A549 (cell line): ENCODE measurements around the gene ASIP. TPM values are rescaled to one million over a fixed set of nuclear protein-coding genes. Genes with fewer than 3 reads are reported as not detected.
A peak's percentile ranks its signal among the peaks of the same experiment; 100 is the strongest.
"Not testable (repeated sequence)": the region's sequence is repeated elsewhere in the genome, so short reads cannot be mapped to it uniquely, and the experiment has no call there.

ENCODE experiments used
- ATAC-seq, 2 experiments: fragments of 200-7000 bp in 1 of 2; fragments of >200 bp in 1 of 2; cut with Nextera tagmentation in 1 of 2; cut with Tn5 transposase in 1 of 2; 3 replicates each; pipeline versions ENCODE4 v1.8.0 to v1.9.1; 2018 to 2020; ENCODE audit warnings: mild to moderate bottlenecking in 1 of 2, moderate library complexity in 1 of 2
- CTCF ChIA-PET: fragments of 300-600 bp; sonication (Branson Sonifier 250); formaldehyde crosslinking; extraction: SDS; loops from one replicate; lab custom pipeline; 2021; ENCODE audit warnings: antibody characterized with exemption, inconsistent platforms; lab: Yijun Ruan, JAX
- POLR2A ChIA-PET: fragments of 350-600 bp; formaldehyde crosslinking; extraction: SDS; loops from one replicate; lab custom pipeline; 2021; ENCODE audit warnings: antibody characterized with exemption, inconsistent platforms; lab: Yijun Ruan, JAX
- DNase-seq, 2 experiments: peaks; one replicate each; pipeline versions ENCODE4 v3.0.0 to v3.0.0-alpha.2; 2011 to 2016; ENCODE audit warnings: low read depth in 1 of 2, low spot score in 1 of 2
- FAIRE-seq: peaks from 2 replicates; lab custom pipeline; 2011; peaks lifted over from hg19 to GRCh38; lab: Jason Lieb, UNC
- H3K27ac ChIP-seq, 2 experiments: fragments of >200 bp; sonication (Bioruptor Twin); formaldehyde crosslinking; 3 replicates each; pipeline ENCODE4 v1.5.1; 2016 to 2017
- H3K4me1 ChIP-seq: fragments of >200 bp; sonication (Bioruptor Twin); formaldehyde crosslinking; 3 replicates; pipeline ENCODE4 v1.6.1; 2016
- H3K4me2 ChIP-seq: fragments of >200 bp; sonication (Bioruptor Twin); formaldehyde crosslinking; 3 replicates; pipeline ENCODE4 v1.6.1; 2016
- H3K4me3 ChIP-seq: fragments of >200 bp; sonication (Bioruptor Twin); formaldehyde crosslinking; 3 replicates; pipeline ENCODE4 v1.5.1; 2016
- H3K9me3 ChIP-seq: fragments of >200 bp; sonication (Bioruptor Twin); formaldehyde crosslinking; 3 replicates; pipeline ENCODE4 v1.6.1; 2016
- BHLHE40 ChIP-seq: IDR thresholded peaks from 2 replicates; pipeline ENCODE4 v1.6.1; 2012; ENCODE audit warnings: low read depth, low read length, inconsistent platforms
- CBX8 ChIP-seq: fragments of 200-600 bp; sonication (generic); IDR thresholded peaks from 2 replicates; pipeline ENCODE4 v1.6.1; 2016
- CEBPB ChIP-seq, 2 experiments: fragments of >200 bp in 1 of 2; sonication (Bioruptor Twin) in 1 of 2; formaldehyde crosslinking in 1 of 2; IDR thresholded peaks; 2 replicates each; pipeline ENCODE4 v1.6.1; 2012 to 2016
- EHF ChIP-seq: fragments of 250-450 bp; sonication (Bioruptor Pico); IDR thresholded peaks from 2 replicates; pipeline ENCODE4 v1.5.0; 2020; ENCODE audit warnings: mild to moderate bottlenecking
- ESRRA ChIP-seq: fragments of 150-350 bp; IDR thresholded peaks from 2 replicates; pipeline ENCODE4 v1.6.1; 2014; ENCODE audit warnings: mild to moderate bottlenecking, low read length, borderline replicate concordance
- FOSL2 ChIP-seq, 2 experiments: fragments of 450-650 bp in 1 of 2; fragments of >200 bp in 1 of 2; sonication (Bioruptor Twin) in 1 of 2; formaldehyde crosslinking; IDR thresholded peaks; 2 replicates each; pipeline versions ENCODE4 v1.5.0 to v1.6.1; 2016 to 2020; ENCODE audit warnings: mild to moderate bottlenecking in 1 of 2, moderate library complexity in 1 of 2
- GATA3 ChIP-seq: IDR thresholded peaks from 2 replicates; pipeline ENCODE4 v1.6.1; 2012; ENCODE audit warnings: borderline replicate concordance
- HDAC2 ChIP-seq: fragments of 200-600 bp; sonication (generic); IDR thresholded peaks from 2 replicates; pipeline ENCODE4 v1.6.1; 2016
- HES2 ChIP-seq: fragments of >200 bp; sonication (Bioruptor Twin); formaldehyde crosslinking; IDR thresholded peaks from 2 replicates; pipeline ENCODE4 v1.6.1; 2016
- HOXB13 ChIP-seq: fragments of 250-450 bp; sonication (Bioruptor Pico); IDR thresholded peaks from 2 replicates; pipeline ENCODE4 v1.5.0; 2020; ENCODE audit warnings: low read depth, mild to moderate bottlenecking, moderate library complexity
- POLR2A ChIP-seq: IDR thresholded peaks from 2 replicates; pipeline ENCODE4 v1.6.1; 2012; ENCODE audit warnings: mild to moderate bottlenecking, low read length
- RARB ChIP-seq: fragments of 250-450 bp; sonication (Bioruptor Pico); IDR thresholded peaks from 2 replicates; pipeline ENCODE4 v1.8.0; 2021; ENCODE audit warnings: mild to moderate bottlenecking, moderate library complexity
- REST ChIP-seq: fragments of 200-600 bp; sonication (generic); IDR thresholded peaks from 2 replicates; pipeline ENCODE4 v1.6.1; 2016; ENCODE audit warnings: antibody characterized with exemption, mild to moderate bottlenecking, moderate library complexity
- RNF2 ChIP-seq: fragments of 200-600 bp; sonication (generic); IDR thresholded peaks from 2 replicates; pipeline ENCODE4 v1.6.1; 2016; ENCODE audit warnings: low read depth, mild to moderate bottlenecking, antibody characterized with exemption, moderate library complexity, borderline replicate concordance
- TP53 ChIP-seq: fragments of 250-450 bp; sonication (Bioruptor Pico); IDR thresholded peaks from 2 replicates; pipeline ENCODE4 v1.5.0; 2021; ENCODE audit warnings: mild to moderate bottlenecking, moderate library complexity
- USF2 ChIP-seq: fragments of 450-650 bp; IDR thresholded peaks from 2 replicates; pipeline ENCODE4 v1.6.1; 2014; ENCODE audit warnings: antibody characterized with exemption
- ZC3H11A ChIP-seq: fragments of 450-650 bp; IDR thresholded peaks from 2 replicates; pipeline ENCODE4 v1.6.1; 2014; ENCODE audit warnings: antibody characterized with exemption, mild to moderate bottlenecking
- ZFP36 ChIP-seq: fragments of 450-650 bp; IDR thresholded peaks from 2 replicates; pipeline ENCODE4 v1.6.1; 2014; ENCODE audit warnings: borderline replicate concordance; ENCODE audit not compliant: partially characterized antibody
- WGBS: methylation state at CpG from one replicate; pipeline ENCODE4 v1.1.6; 2017; ENCODE audit errors: missing lambda C conversion rate; 5-methylcytosine and 5-hydroxymethylcytosine counted together
- polyA plus RNA-seq, 4 experiments: library from polyadenylated mRNA; depleted of rRNA in 3 of 4; stranded (reverse); fragments of >200 nt; fragmentation: RNase III in 1 of 4; extraction: RNeasy Plus Mini Kit Qiagen cat#74134 plus additional on column Dnase treatment in 1 of 4; gene quantifications; 2 replicates in 3 of 4; 3 replicates in 1 of 4; pipeline ENCODE4 v1.2.3, GENCODE V29; 2011 to 2017
- TF ChIP-seq, protein P1 (sequence below): IDR thresholded peaks from 2 replicates; pipeline ENCODE4 v1.6.1; 2012
- TF ChIP-seq, protein P2 (sequence below): fragments of 150-350 bp; IDR thresholded peaks from 2 replicates; pipeline ENCODE4 v1.6.1; 2014; ENCODE audit warnings: low read depth, mild to moderate bottlenecking, low read length

ASIP gene
- polyA plus RNA-seq, 2 of the 4 experiments (the other 2 are of a cell fraction), result not detected

DNA sequence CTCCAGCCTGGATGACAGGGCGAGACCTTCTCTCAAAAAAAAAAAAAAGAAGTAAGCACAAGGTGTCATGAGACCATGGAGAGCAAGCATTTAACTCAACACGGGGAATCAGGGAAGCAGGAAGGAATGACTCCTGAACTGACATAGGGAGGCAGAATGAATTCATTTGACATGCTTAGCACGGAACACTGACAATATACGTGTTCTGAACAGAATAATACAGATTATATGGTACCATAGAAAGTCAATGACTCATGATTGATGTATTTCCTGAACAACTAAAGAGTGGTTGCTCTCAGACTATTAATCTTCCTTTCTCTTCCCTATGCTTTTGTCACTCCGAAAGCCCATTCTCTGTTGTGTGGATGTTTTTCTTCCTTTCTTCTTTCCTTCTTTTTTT, 20.7 kb upstream of the ASIP start:
- FAIRE-seq (no peak), DNase-seq (no peak), ATAC-seq (no peak)
- TF ChIP-seq FOSL2 (IDR thresholded peaks at IDR 0.05) (no peak), FOSL2 (CRISPR knock-in tag; IDR thresholded peaks at IDR 0.05) (no peak), ZC3H11A (no peak), POLR2A (no peak), HOXB13 (CRISPR knock-in tag) (no peak), ESRRA (no peak), USF2 (no peak), HES2 (no peak), EHF (no peak), HDAC2 (no peak), BHLHE40 (no peak), GATA3 (no peak), REST (no peak), RNF2 (no peak)
- TF ChIP-seq, protein P1, sequence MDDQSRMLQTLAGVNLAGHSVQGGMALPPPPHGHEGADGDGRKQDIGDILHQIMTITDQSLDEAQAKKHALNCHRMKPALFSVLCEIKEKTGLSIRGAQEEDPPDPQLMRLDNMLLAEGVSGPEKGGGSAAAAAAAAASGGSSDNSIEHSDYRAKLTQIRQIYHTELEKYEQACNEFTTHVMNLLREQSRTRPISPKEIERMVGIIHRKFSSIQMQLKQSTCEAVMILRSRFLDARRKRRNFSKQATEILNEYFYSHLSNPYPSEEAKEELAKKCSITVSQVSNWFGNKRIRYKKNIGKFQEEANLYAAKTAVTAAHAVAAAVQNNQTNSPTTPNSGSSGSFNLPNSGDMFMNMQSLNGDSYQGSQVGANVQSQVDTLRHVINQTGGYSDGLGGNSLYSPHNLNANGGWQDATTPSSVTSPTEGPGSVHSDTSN, result no peak
- Histone ChIP-seq H3K4me1 (peaks cover 5% of the 10 kb centered on the region; the same call in 2 of the 3 replicates), H3K27ac (no peak overlapping the region), H3K4me2 (no peak overlapping the region), H3K9me3 (no peaks in the 10 kb centered on the region), H3K4me3 (no peak overlapping the region)
- ChIA-PET CTCF (no interaction called here), POLR2A (no interaction called here)
- 52% methylated on average over 5 of the region's 5 CpGs for WGBS

DNA sequence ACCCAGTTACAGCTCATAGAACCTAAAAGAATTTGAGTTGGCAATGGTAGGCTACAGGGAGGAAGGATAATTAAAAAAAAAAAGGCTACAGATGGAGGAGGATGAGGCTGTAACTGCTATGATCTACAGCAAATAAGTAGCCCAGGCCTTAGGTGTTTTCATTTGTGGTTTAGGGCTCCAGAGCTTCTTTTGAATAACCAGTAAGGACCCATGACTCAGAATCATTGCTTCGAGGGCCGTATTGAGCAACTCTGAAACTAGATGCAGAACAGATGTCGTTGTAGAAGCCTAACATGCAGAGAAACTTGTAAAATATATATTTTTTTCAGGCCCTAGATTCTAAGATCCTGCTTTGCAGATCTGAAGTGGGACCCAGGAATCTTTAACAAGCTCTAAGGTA, 19.0 kb upstream of the ASIP start:
- H3K9me3 ChIP-seq, result no peaks in the 10 kb centered on the region
- CTCF ChIA-PET, result interaction anchor here (0.6 kb wide), 1 partner anchor 412 kb away, joined by 3 read pairs; no protein-coding TSS in a partner anchor
- H3K4me1 ChIP-seq, result no peaks in the 10 kb centered on the region
- POLR2A ChIA-PET, result interaction anchor here (0.8 kb wide), 1 partner anchor 9 kb away, joined by 3 read pairs; no protein-coding TSS in a partner anchor
- H3K4me3 ChIP-seq, result no peak overlapping the region
- DNase-seq (no peak), FAIRE-seq (no peak), ATAC-seq (no peak)
- WGBS, result 43% methylated on average over 3 of the region's 3 CpGs
- H3K27ac ChIP-seq, result no peak overlapping the region
- no peak overlapping the region for H3K4me2 ChIP-seq
- TF ChIP-seq CBX8 (no peak), TP53 (CRISPR knock-in tag) (no peak), RARB (no peak), HOXB13 (CRISPR knock-in tag) (no peak), ZFP36 (no peak), CEBPB (IDR thresholded peaks at IDR 0.05) (0 out of 4 replicates have a peak, but pooled peaks of 1 of the 2 experiments have one; percentile 12)
- TF ChIP-seq, protein P2, sequence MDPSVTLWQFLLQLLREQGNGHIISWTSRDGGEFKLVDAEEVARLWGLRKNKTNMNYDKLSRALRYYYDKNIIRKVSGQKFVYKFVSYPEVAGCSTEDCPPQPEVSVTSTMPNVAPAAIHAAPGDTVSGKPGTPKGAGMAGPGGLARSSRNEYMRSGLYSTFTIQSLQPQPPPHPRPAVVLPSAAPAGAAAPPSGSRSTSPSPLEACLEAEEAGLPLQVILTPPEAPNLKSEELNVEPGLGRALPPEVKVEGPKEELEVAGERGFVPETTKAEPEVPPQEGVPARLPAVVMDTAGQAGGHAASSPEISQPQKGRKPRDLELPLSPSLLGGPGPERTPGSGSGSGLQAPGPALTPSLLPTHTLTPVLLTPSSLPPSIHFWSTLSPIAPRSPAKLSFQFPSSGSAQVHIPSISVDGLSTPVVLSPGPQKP, result no peak

- H3K4me2 ChIP-seq, H3K9me3 ChIP-seq, FAIRE-seq, H3K27ac ChIP-seq, ATAC-seq, CTCF ChIA-PET, H3K4me3 ChIP-seq, DNase-seq, H3K4me1 ChIP-seq, POLR2A ChIA-PET: not testable (repeated sequence)
- WGBS, result 74% methylated on average over 2 of the region's 2 CpGs
These were observed 17.0 kb upstream of the ASIP start for GRCh38 chr20:34224251-34224650.
